ENCODE measurements around the gene TKT. TPM values are rescaled to one million over a fixed set of nuclear protein-coding genes. Genes with fewer than 3 reads are reported as not detected.
A peak's percentile ranks its signal among the peaks of the same experiment; 100 is the strongest.

Gene TKT
- total RNA-seq, 1 experiment from 2014 or later = 446 TPM

DNA sequence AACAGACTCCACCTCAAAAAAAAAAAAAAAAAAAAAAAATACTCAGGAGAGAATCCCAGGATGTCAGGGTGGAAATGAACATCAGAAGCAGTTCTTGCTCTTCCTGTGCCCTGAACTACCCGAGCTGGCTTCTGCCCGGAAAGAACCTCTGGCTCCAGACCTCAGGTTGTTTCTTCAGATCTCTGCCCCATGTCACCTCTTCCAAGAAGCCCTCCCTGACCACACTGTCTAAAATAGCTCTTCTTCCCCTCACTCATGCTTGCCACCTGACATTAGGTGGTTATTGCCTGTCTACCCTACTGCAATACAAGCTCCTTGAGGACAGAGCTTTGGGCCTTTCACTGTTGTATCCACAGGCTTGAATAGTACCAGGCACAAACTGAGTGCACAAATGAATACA is 8.2 kb downstream of the TKT start:
- H3K36me3 Mint-ChIP-seq (ENCODE audit: insufficient read depth, unreplicated experiment) = peaks cover 54% of the 10 kb centered on the region
- no TSS peak for BruUV-seq (replicated peaks)
- peak overlapping the region; percentile 39 for H3K4me3 Mint-ChIP-seq (ENCODE audit: low read depth, unreplicated experiment)
- intact Hi-C loops (cut with micrococcal nuclease; ENCODE audit: unreplicated experiment) = no loop called here
- no peak for DNase-seq
- CTCF ChIA-PET = interaction anchor here (0.7 kb wide), 1 partner anchor 745 kb away, joined by 3 read pairs; no protein-coding TSS in a partner anchor
- H3K9me3 Mint-ChIP-seq (ENCODE audit: low read depth, unreplicated experiment) = no peaks in the 10 kb centered on the region
- no peaks in the 10 kb centered on the region for H3K27me3 Mint-ChIP-seq (ENCODE audit: unreplicated experiment)
- TF ChIP-seq, protein P1, sequence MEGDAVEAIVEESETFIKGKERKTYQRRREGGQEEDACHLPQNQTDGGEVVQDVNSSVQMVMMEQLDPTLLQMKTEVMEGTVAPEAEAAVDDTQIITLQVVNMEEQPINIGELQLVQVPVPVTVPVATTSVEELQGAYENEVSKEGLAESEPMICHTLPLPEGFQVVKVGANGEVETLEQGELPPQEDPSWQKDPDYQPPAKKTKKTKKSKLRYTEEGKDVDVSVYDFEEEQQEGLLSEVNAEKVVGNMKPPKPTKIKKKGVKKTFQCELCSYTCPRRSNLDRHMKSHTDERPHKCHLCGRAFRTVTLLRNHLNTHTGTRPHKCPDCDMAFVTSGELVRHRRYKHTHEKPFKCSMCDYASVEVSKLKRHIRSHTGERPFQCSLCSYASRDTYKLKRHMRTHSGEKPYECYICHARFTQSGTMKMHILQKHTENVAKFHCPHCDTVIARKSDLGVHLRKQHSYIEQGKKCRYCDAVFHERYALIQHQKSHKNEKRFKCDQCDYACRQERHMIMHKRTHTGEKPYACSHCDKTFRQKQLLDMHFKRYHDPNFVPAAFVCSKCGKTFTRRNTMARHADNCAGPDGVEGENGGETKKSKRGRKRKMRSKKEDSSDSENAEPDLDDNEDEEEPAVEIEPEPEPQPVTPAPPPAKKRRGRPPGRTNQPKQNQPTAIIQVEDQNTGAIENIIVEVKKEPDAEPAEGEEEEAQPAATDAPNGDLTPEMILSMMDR (IDR thresholded peaks at IDR 0.05; ENCODE audit: unreplicated experiment) = no peak
- H3K4me1 Mint-ChIP-seq (ENCODE audit: low read depth, unreplicated experiment) = peaks cover 46% of the 10 kb centered on the region
- H3K27ac Mint-ChIP-seq (ENCODE audit: unreplicated experiment) = peak overlapping the region; percentile 54

DNA sequence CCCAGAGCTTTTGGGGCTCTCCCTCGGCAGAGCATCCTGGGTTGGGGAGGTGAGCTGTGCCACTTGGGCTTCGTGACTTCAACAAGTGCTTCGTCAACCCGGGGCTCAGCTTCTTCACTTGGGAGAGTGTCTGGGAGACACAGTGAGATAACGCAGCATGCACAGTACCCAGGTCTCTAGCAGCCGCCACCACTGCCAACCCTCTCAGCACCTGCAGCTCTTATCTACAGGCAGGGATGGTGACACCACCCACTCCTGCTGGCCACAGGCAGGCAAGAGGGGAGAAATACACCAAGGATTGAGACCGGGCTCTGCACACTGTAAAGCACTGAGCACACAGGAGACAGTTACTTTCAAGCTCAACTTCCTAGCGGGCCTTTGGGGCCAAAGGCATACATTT is 11.6 kb downstream of the TKT start:
- BruUV-seq (replicated peaks) = no TSS peak
- TF ChIP-seq, protein P1 (IDR thresholded peaks at IDR 0.05; ENCODE audit: unreplicated experiment) = no peak
- H3K27me3 Mint-ChIP-seq (ENCODE audit: unreplicated experiment) = no peaks in the 10 kb centered on the region
- DNase-seq = no peak
- H3K9me3 Mint-ChIP-seq (ENCODE audit: low read depth, unreplicated experiment) = no peaks in the 10 kb centered on the region
- H3K36me3 Mint-ChIP-seq (ENCODE audit: insufficient read depth, unreplicated experiment) = peaks cover 67% of the 10 kb centered on the region
- intact Hi-C loops (cut with micrococcal nuclease; ENCODE audit: unreplicated experiment) = no loop called here
- H3K27ac Mint-ChIP-seq (ENCODE audit: unreplicated experiment) = peak overlapping the region; percentile 47
- H3K4me3 Mint-ChIP-seq (ENCODE audit: low read depth, unreplicated experiment) = peak overlapping the region; percentile 22
- CTCF ChIA-PET = no interaction called here
- peaks cover 43% of the 10 kb centered on the region for H3K4me1 Mint-ChIP-seq (ENCODE audit: low read depth, unreplicated experiment)

DNA sequence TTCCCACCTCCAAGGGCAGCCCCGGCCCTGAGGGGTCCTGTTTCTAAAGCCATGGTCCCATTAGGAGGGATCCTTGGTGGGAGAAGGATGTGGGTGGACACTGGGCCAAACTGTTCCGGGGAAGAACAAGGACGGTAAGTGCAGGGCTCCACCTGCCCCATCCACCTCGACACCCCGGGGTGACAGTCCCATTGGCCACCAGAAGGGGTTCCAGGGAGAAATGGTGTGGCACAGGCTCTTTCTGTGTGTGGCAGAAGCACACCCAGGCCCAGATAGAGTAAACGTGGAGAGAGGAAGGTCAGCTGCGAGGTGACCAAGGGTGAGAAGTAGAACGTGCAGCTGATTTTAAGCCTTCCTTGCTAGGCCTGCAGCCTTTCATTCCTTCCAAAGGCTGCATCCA is 12.0 kb downstream of the TKT start:
- no peaks in the 10 kb centered on the region for H3K27me3 Mint-ChIP-seq (ENCODE audit: unreplicated experiment)
- peaks cover 70% of the 10 kb centered on the region for H3K36me3 Mint-ChIP-seq (ENCODE audit: insufficient read depth, unreplicated experiment)
- peaks cover 44% of the 10 kb centered on the region for H3K4me1 Mint-ChIP-seq (ENCODE audit: low read depth, unreplicated experiment)
- no peak for DNase-seq
- intact Hi-C loops (cut with micrococcal nuclease; ENCODE audit: unreplicated experiment) = no loop called here
- BruUV-seq (replicated peaks) = no TSS peak
- H3K4me3 Mint-ChIP-seq (ENCODE audit: low read depth, unreplicated experiment) = peak overlapping the region; percentile 22
- H3K9me3 Mint-ChIP-seq (ENCODE audit: low read depth, unreplicated experiment) = no peaks in the 10 kb centered on the region
- TF ChIP-seq, protein P1 (IDR thresholded peaks at IDR 0.05; ENCODE audit: unreplicated experiment) = no peak
- peak overlapping the region; percentile 47 for H3K27ac Mint-ChIP-seq (ENCODE audit: unreplicated experiment)
- CTCF ChIA-PET = no interaction called here

DNA sequence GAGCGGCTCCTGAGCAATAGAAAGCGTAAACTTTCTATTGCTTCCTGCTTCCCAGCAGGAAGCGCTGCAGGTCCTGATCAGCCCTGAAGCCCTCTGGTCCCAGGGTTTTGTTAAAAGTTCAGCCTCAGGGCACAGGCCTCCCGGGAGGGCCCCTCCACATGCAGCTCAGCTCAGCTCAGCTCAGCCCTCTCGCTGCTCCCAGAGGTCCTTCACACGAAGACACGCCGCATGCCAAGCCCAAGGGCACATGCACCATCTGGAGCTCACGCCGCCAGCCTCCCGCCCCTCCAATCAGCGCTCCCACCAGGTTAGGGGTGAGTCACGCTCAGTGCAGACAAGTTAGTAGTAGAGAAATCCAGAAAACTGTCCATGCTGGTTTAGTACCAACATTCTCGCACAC is 12.7 kb downstream of the TKT start:
- Mint-ChIP-seq H3K4me1 (ENCODE audit: low read depth, unreplicated experiment) (peaks cover 46% of the 10 kb centered on the region), H3K4me3 (ENCODE audit: low read depth, unreplicated experiment) (peak overlapping the region; percentile 22), H3K27ac (ENCODE audit: unreplicated experiment) (peak overlapping the region; percentile 47), H3K36me3 (ENCODE audit: insufficient read depth, unreplicated experiment) (peaks cover 76% of the 10 kb centered on the region), H3K9me3 (ENCODE audit: low read depth, unreplicated experiment) (no peaks in the 10 kb centered on the region), H3K27me3 (ENCODE audit: unreplicated experiment) (no peaks in the 10 kb centered on the region)
- intact Hi-C loops (cut with micrococcal nuclease; ENCODE audit: unreplicated experiment) = no loop called here
- CTCF ChIA-PET = no interaction called here
- DNase-seq = no peak
- BruUV-seq (replicated peaks) = no TSS peak
- TF ChIP-seq, protein P1 (IDR thresholded peaks at IDR 0.05; ENCODE audit: unreplicated experiment) = no peak
